Common myeloid progenitor, CD34-positive (primary cell): ENCODE results near the gene NOTCH2.

ENCODE experiments used
- CTCF ChIA-PET: fragments of 350-600 bp; sonication (Branson Sonifier 250); formaldehyde crosslinking; loops from one replicate; lab custom pipeline; 2021; ENCODE audit warnings: antibody characterized with exemption; lab: Charles Lee
- POLR2A ChIA-PET: fragments of 350-600 bp; sonication (Branson Sonifier 250); formaldehyde crosslinking; loops from one replicate; lab custom pipeline; 2021; ENCODE audit warnings: antibody characterized with exemption; lab: Charles Lee
- DNase-seq, 3 donors: peaks; one replicate each; pipeline versions ENCODE4 v3.0.0 to v3.0.0-alpha.2; 2013
- H3K27ac ChIP-seq, 2 experiments: 1 replicate in 1 of 2; 2 replicates in 1 of 2; pipeline ENCODE4 v1.7.0; 2013; ENCODE audit warnings: inconsistent platforms in 2 of 2, low read length in 2 of 2, mild to moderate bottlenecking in 2 of 2, low read depth in 1 of 2, moderate library complexity in 1 of 2; ENCODE audit not compliant: severe bottlenecking in 2 of 2, insufficient read depth in 1 of 2, poor library complexity in 1 of 2
- H3K27me3 ChIP-seq, 5 experiments: replicated peaks in 2 of 5; 1 replicate in 3 of 5; 2 replicates in 2 of 5; pipeline versions ENCODE4 v1.6.1 to v1.7.0; 2013; ENCODE audit warnings: low read length in 4 of 5, mild to moderate bottlenecking in 2 of 5, moderate library complexity in 2 of 5, inconsistent platforms in 1 of 5; ENCODE audit not compliant: insufficient read depth in 5 of 5, control insufficient read depth in 4 of 5
- H3K36me3 ChIP-seq, 4 experiments: 1 replicate in 2 of 4; 2 replicates in 2 of 4; pipeline versions ENCODE4 v1.6.1 to v1.7.0; 2013; ENCODE audit warnings: low read length in 3 of 4, control low read depth in 1 of 4, mild to moderate bottlenecking in 1 of 4; ENCODE audit not compliant: control insufficient read depth in 4 of 4, insufficient read depth in 4 of 4
- H3K4me1 ChIP-seq, 4 experiments: 1 replicate in 3 of 4; 2 replicates in 1 of 4; pipeline versions ENCODE4 v1.6.1 to v1.7.1; 2013; ENCODE audit warnings: low read length in 3 of 4, mild to moderate bottlenecking in 3 of 4, control low read depth in 1 of 4, inconsistent platforms in 1 of 4, moderate library complexity in 1 of 4; ENCODE audit not compliant: control insufficient read depth in 4 of 4, insufficient read depth in 4 of 4; ENCODE audit errors: control extremely low read depth in 1 of 4
- H3K4me3 ChIP-seq, 7 experiments: 1 replicate in 4 of 7; 2 replicates in 3 of 7; pipeline versions ENCODE4 v1.5.1 to v1.7.0; 2013; ENCODE audit warnings: mild to moderate bottlenecking in 7 of 7, low read length in 6 of 7, moderate library complexity in 6 of 7, inconsistent platforms in 2 of 7, low read depth in 2 of 7, control low read depth in 1 of 7; ENCODE audit not compliant: insufficient read depth in 4 of 7, control insufficient read depth in 1 of 7; ENCODE audit errors: extremely low read depth in 1 of 7
- H3K9me3 ChIP-seq, 5 experiments: 1 replicate in 4 of 5; 2 replicates in 1 of 5; pipeline versions ENCODE4 v1.6.1 to v1.7.1; 2013; ENCODE audit warnings: low read length in 4 of 5, mild to moderate bottlenecking in 2 of 5, inconsistent platforms in 1 of 5, low read depth in 1 of 5, moderate library complexity in 1 of 5; ENCODE audit not compliant: control insufficient read depth in 4 of 5, insufficient read depth in 2 of 5; ENCODE audit errors: control extremely low read depth in 1 of 5
- WGBS: methylation state at CpG from one replicate; pipeline ENCODE4 v1.1.5; 2013; ENCODE audit not compliant: insufficient coverage; 5-methylcytosine and 5-hydroxymethylcytosine counted together

Gene NOTCH2

DNA sequence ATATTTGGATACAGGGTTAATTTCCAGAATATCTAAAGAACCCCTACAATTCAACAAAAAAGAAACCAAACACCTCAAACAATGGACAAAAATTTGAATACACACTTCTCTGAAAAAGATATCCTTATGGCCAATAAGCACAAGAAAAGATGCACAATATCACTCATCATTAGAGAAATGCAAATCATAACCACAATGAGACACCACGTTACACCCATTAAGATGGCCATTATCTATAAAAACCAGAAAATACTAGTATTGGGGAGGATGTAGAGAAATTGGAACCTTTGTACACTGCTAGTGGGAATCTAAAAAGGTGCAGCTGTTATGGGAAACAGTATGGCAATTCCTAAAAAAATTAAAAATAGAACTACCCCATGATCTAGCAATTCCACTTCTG, 178.1 kb downstream of the NOTCH2 start:
- no CpG with 5 or more reads among the region's 1 CpG for WGBS

DNA sequence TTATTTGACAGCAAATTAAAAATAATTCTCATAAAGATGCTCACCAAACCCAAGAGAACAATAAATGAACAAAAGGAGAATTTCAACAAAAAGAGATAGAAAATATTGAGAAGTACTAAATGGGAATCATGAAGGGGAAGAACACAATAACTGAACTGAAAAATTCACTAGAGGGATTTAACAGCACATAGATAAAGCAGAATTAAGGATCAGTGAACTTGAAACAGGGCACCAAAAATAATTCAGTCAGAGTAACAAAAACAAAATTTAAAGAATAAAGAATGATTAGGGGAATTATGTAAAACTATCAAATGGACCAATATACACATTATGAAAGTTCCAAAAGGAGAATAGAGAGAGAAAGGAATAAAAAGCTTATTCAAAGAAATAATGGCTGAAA, 181.0 kb downstream of the NOTCH2 start:
- CTCF ChIA-PET = no interaction called here
- no peak for DNase-seq
- no peak overlapping the region for H3K4me3 ChIP-seq
- H3K9me3 ChIP-seq = peaks cover 0 to 18% (median 6%) of the 10 kb centered on the region in 5 experiments
- POLR2A ChIA-PET = no interaction called here
- peaks cover 0 to 11% (median 7%) of the 10 kb centered on the region in 4 experiments for H3K4me1 ChIP-seq
- H3K36me3 ChIP-seq = no peaks in the 10 kb centered on the region
- H3K27me3 ChIP-seq = no peaks in the 10 kb centered on the region
- H3K27ac ChIP-seq = no peak overlapping the region

More for the DNA sequence above, 178.1 kb downstream of the NOTCH2 start:
- ChIA-PET POLR2A (no interaction called here), CTCF (no interaction called here)
- Histone ChIP-seq H3K4me3 (no peak overlapping the region), H3K27ac (no peak overlapping the region), H3K9me3 (peaks cover 0 to 21% (median 6%) of the 10 kb centered on the region in 5 experiments), H3K27me3 (no peaks in the 10 kb centered on the region), H3K4me1 (peaks cover 0 to 3% (median 0%) of the 10 kb centered on the region in 4 experiments), H3K36me3 (no peaks in the 10 kb centered on the region)
- no peak for DNase-seq

DNA sequence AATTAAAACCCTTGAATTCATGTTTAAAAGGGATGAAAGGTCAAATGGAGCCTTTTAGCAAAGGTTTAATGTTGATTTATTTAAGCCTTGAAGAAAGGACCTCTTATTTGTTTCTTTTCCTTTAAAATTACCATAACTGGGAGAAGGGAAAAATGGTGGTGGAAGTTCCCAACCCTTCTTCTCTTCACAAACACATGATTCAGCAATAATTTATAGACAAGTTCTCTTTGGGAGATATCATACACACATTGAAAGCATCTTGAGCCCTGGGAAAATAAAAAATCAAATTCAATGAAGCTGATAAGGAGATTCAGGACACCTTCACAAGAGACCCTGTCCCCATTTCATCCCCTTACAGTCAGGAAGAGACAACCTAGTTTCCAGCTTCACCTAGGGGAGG, 182.0 kb downstream of the NOTCH2 start:
- CTCF ChIA-PET = interaction anchor here (1.1 to 2.1 kb wide), 3 partner anchors 8 to 23 kb away, joined by 3 to 6 read pairs (median 4); no protein-coding TSS in a partner anchor
- H3K27me3 ChIP-seq = no peaks in the 10 kb centered on the region
- POLR2A ChIA-PET = no interaction called here
- H3K4me3 ChIP-seq = no peak overlapping the region
- peaks cover 0 to 11% (median 7%) of the 10 kb centered on the region in 4 experiments for H3K4me1 ChIP-seq
- DNase-seq = no peak
- H3K36me3 ChIP-seq = no peaks in the 10 kb centered on the region
- H3K27ac ChIP-seq = no peak overlapping the region
- peaks cover 0 to 18% (median 6%) of the 10 kb centered on the region in 5 experiments for H3K9me3 ChIP-seq

DNA sequence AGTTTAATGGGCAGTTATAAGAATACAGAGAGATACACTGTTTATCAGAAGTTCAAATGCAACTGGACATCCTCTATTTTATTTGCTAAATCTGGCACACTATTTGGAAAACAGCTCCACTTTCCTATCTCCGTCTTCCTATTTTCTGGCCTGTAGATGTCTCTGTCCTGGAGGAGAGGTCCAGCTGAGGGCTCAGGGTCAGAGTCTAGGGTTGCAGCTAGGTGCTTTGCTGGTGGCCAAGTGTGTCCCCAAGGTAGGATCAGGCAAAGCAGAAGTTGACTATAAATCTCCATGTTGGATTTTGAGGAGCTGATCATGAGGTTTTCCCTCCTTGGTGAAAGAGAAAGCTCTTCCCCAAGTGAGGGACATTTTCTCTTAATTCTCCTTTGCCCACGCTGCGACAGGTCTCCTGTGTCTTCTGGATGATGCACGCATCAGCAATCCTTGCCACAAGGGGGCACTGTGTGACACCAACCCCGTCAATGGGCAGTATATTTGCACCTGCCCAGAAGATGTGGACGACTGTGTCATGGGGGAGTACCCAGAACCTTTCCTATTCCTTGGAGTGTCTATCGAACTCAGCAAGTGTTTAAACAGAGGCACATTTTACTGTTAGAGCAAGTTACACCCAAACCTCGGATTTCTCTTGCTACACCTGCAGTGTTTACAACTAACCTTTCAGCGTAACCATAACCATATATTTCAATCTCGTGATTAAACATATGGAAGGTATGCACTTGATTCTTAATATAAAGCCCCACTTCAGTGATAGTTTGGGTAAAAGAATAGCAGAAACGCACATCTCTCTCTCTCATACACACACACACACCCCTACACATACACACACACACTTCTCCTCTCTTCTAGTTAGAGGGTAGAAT, 183.3 kb downstream of the NOTCH2 start:
- no peak overlapping the region for H3K27ac ChIP-seq
- H3K27me3 ChIP-seq = no peaks in the 10 kb centered on the region
- no peaks in the 10 kb centered on the region for H3K36me3 ChIP-seq
- peaks cover 0 to 11% (median 7%) of the 10 kb centered on the region in 4 experiments for H3K4me1 ChIP-seq
- H3K4me3 ChIP-seq = no peak overlapping the region
- H3K9me3 ChIP-seq = peaks cover 0 to 18% (median 6%) of the 10 kb centered on the region in 5 experiments
- 67% methylated on average over 5 of the region's 11 CpGs for WGBS
- peak; percentile 39 to 53 (median 48) for DNase-seq
- ChIA-PET CTCF (interaction anchor here (0.6 to 2.1 kb wide), 12 partner anchors 9 to 63 kb away, joined by 3 to 6 read pairs (median 3); no protein-coding TSS in a partner anchor), POLR2A (no interaction called here)

DNA sequence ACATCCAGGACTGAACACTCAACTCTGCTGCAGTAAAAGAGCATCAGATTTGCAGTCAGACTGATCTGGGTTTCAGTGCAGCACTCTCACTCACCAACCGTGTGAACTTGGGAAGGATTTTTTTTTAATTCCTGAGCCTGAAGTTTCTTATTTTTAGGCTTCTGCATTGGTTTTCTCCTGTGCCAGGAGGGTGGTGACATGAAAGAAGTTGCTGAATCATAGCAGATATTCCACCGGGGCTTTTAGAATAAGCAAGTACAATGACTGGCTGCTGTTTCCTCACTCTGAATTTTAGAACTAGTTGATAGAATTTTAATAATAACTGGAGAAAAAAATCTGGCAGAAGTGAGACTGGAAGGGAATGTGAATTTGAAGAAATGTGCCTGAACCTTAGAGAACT, 184.8 kb downstream of the NOTCH2 start:
- ChIA-PET CTCF (interaction anchor here (0.6 to 3.9 kb wide), 2 partner anchors 15 to 278 kb away, joined by 3 to 15 read pairs; no protein-coding TSS in a partner anchor), POLR2A (no interaction called here)
- peaks cover 0 to 18% (median 6%) of the 10 kb centered on the region in 5 experiments for H3K9me3 ChIP-seq

DNA sequence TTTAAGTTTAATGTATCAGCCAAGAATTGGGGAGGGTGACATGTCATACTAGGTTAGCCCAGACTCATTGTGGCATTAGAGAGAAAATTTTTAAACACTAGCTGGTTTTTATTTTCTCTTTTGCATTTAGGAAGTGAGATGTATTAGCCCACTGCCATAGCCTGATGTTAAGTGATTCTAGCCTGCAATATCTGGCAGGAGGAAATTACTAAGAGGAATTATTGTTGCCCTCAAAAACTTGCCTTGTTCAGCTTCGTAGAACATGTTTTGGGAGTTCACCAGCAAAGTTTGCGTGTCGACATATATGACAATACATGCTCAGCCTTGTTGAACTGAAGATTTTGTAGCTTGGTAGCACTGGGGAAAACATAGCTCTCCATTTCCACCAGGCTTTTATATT, 185.6 kb downstream of the NOTCH2 start:
- Histone ChIP-seq H3K36me3 (no peaks in the 10 kb centered on the region), H3K27ac (no peak overlapping the region), H3K4me1 (peaks cover 0 to 11% (median 7%) of the 10 kb centered on the region in 4 experiments), H3K9me3 (peaks cover 0 to 15% (median 6%) of the 10 kb centered on the region in 5 experiments), H3K27me3 (no peaks in the 10 kb centered on the region), H3K4me3 (no peak overlapping the region)
- 72% methylated on average over 3 of the region's 3 CpGs for WGBS
- CTCF ChIA-PET = interaction anchor here (1.1 to 3.9 kb wide), 5 partner anchors 12 to 75 kb away, joined by 3 to 15 read pairs (median 3); no protein-coding TSS in a partner anchor
- POLR2A ChIA-PET = no interaction called here
- DNase-seq = peak in 2 of 3 donors; percentile 18

More for the DNA sequence above, 184.8 kb downstream of the NOTCH2 start:
- Histone ChIP-seq H3K36me3 (no peaks in the 10 kb centered on the region), H3K27ac (no peak overlapping the region), H3K4me1 (peaks cover 0 to 11% (median 7%) of the 10 kb centered on the region in 4 experiments), H3K27me3 (no peaks in the 10 kb centered on the region), H3K4me3 (no peak overlapping the region)
- peak in 2 of 3 donors; percentile 52 to 59 for DNase-seq
- 0% methylated on average over 2 of the region's 2 CpGs for WGBS
